PC-9 (cell line): ENCODE results near the gene KRTAP21-3. TPM values are rescaled to one million over a fixed set of nuclear protein-coding genes. Genes with fewer than 3 reads are reported as not detected.

Experiments used
- BruUV-seq: library from RNA; stranded (reverse); fragments of 400-500 nt; replicated peaks from 2 replicates; lab custom pipeline; 2021; lab: Mats Ljungman, UMichigan
- CTCF ChIA-PET: fragments of 300-600 bp; sonication (Branson Sonifier 250); formaldehyde crosslinking; loops from one replicate; lab custom pipeline; 2022; ENCODE audit warnings: antibody characterized with exemption; lab: Charles Lee
- POLR2A ChIA-PET: fragments of 300-600 bp; sonication (Branson Sonifier 250); formaldehyde crosslinking; loops from one replicate; lab custom pipeline; 2022; ENCODE audit warnings: antibody characterized with exemption; ENCODE audit not compliant: unreplicated experiment; lab: Charles Lee
- DNase-seq, 2 experiments: peaks; one replicate each; pipeline versions ENCODE4 v3.0.0 to v3.0.0-alpha.2; 2015 to 2022; ENCODE audit warnings: mixed read lengths in 1 of 2
- H2AFZ ChIP-seq: fragments of 200-600 bp; sonication (generic); 2 replicates; pipeline ENCODE4 v1.8.1; 2017; ENCODE audit warnings: antibody characterized with exemption
- H3F3A ChIP-seq: fragments of 200-600 bp; sonication (generic); 2 replicates; pipeline ENCODE4 v1.8.1; 2017; ENCODE audit warnings: antibody characterized with exemption, mild to moderate bottlenecking, low read depth; ENCODE audit not compliant: insufficient read depth
- H3K27ac ChIP-seq: fragments of 200-600 bp; sonication (generic); 2 replicates; pipeline ENCODE4 v1.6.1; 2016; ENCODE audit warnings: mixed run types
- H3K27me3 ChIP-seq: fragments of 200-600 bp; sonication (generic); 2 replicates; pipeline ENCODE4 v1.6.1; 2016; ENCODE audit warnings: low read depth, mixed run types; ENCODE audit not compliant: insufficient read depth
- H3K36me3 ChIP-seq: fragments of 200-600 bp; sonication (generic); 2 replicates; pipeline ENCODE4 v1.6.1; 2016; ENCODE audit warnings: low read depth, mixed run types
- H3K4me1 ChIP-seq: fragments of 200-600 bp; sonication (generic); replicated peaks from 2 replicates; pipeline ENCODE4 v1.6.1; 2016; ENCODE audit warnings: mixed run types; ENCODE audit not compliant: insufficient read depth
- H3K4me2 ChIP-seq: fragments of 200-600 bp; sonication (generic); 2 replicates; pipeline ENCODE4 v1.6.1; 2017; ENCODE audit warnings: mixed run types
- H3K4me3 ChIP-seq: fragments of 200-600 bp; sonication (generic); 2 replicates; pipeline ENCODE4 v1.6.1; 2016; ENCODE audit warnings: mixed run types
- H3K79me2 ChIP-seq: fragments of 200-600 bp; sonication (generic); 2 replicates; pipeline ENCODE4 v1.6.1; 2017; ENCODE audit warnings: low read depth, mixed run types
- H3K9me2 ChIP-seq: fragments of 200-600 bp; sonication (generic); 2 replicates; pipeline ENCODE4 v1.8.1; 2017; ENCODE audit warnings: mild to moderate bottlenecking; ENCODE audit not compliant: insufficient read depth
- H3K9me3 ChIP-seq: fragments of 200-600 bp; sonication (generic); 2 replicates; pipeline ENCODE4 v1.8.1; 2016; ENCODE audit warnings: low read depth; ENCODE audit not compliant: insufficient read depth
- H4K20me1 ChIP-seq: fragments of 200-600 bp; sonication (generic); 2 replicates; pipeline ENCODE4 v1.8.1; 2017; ENCODE audit not compliant: insufficient read depth
- EZH2 ChIP-seq: fragments of 200-600 bp; sonication (generic); IDR thresholded peaks from 2 replicates; pipeline ENCODE4 v1.8.0; 2017; ENCODE audit warnings: antibody characterized with exemption, low read depth
- intact Hi-C: fragments of 100-400 bp; cut with micrococcal nuclease; formaldehyde crosslinking; loops from one replicate; pipeline ENCODE4 v1.10.0; 2022; ENCODE audit not compliant: unreplicated experiment
- total RNA-seq: library from RNA; stranded (reverse); gene quantifications from 2 replicates; pipeline ENCODE4 v1.2.3, GENCODE V29; 2021
- TF ChIP-seq, protein P1 (sequence below): fragments of 200-600 bp; sonication (generic); conservative IDR thresholded peaks from 2 replicates; pipeline ENCODE4 v1.6.1; 2017; ENCODE audit warnings: mixed run types, antibody characterized with exemption, mild to moderate bottlenecking, moderate library complexity

The KRTAP21-3 gene
- total RNA-seq, 1 experiment from 2014 or later, result not detected

- ChIA-PET CTCF (no interaction called here), POLR2A (no interaction called here)
- Histone ChIP-seq H3K79me2 (no peaks in the 10 kb centered on the region), H3K4me3 (no peak overlapping the region), H3K27me3 (no peaks in the 10 kb centered on the region), H3K4me2 (no peak overlapping the region), H3K36me3 (no peaks in the 10 kb centered on the region), H3K9me3 (no peaks in the 10 kb centered on the region), H2AFZ (no peak overlapping the region), H3K4me1 (no peaks in the 10 kb centered on the region), H4K20me1 (no peaks in the 10 kb centered on the region), H3K27ac (no peak overlapping the region), H3F3A (no peaks in the 10 kb centered on the region), H3K9me2 (no peaks in the 10 kb centered on the region)
- no peak for DNase-seq
- no TSS peak for BruUV-seq
- intact Hi-C loops, result no loop called here
- TF ChIP-seq, protein P1, sequence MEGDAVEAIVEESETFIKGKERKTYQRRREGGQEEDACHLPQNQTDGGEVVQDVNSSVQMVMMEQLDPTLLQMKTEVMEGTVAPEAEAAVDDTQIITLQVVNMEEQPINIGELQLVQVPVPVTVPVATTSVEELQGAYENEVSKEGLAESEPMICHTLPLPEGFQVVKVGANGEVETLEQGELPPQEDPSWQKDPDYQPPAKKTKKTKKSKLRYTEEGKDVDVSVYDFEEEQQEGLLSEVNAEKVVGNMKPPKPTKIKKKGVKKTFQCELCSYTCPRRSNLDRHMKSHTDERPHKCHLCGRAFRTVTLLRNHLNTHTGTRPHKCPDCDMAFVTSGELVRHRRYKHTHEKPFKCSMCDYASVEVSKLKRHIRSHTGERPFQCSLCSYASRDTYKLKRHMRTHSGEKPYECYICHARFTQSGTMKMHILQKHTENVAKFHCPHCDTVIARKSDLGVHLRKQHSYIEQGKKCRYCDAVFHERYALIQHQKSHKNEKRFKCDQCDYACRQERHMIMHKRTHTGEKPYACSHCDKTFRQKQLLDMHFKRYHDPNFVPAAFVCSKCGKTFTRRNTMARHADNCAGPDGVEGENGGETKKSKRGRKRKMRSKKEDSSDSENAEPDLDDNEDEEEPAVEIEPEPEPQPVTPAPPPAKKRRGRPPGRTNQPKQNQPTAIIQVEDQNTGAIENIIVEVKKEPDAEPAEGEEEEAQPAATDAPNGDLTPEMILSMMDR, result no peak
- no peak for TF ChIP-seq EZH2
These were observed 4.1 kb downstream of the KRTAP21-3 start for GRCh38 chr21:30714456-30714855.

DNA sequence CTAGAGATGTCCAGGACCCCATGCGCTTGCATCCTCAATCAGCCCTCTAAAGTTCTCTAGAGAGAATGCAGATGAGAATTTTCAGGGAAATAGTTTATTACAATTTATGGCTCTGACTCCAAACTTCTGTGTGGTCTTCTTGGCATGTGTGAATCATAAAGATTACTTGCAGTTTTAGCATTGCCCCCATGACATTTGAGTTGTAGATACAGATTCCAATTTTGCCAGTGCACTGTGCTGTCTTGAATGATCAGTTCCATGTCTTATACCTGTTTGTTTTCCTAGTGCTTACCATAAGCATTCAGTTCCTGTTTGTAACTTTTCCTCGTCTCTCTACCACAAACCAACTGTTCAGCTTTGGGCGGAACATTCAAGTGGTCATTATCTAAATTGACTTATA, 4.8 kb downstream of the KRTAP21-3 start:
- CTCF ChIA-PET, result no interaction called here
- POLR2A ChIA-PET, result no interaction called here
- H3K36me3 ChIP-seq, result no peaks in the 10 kb centered on the region
- no peaks in the 10 kb centered on the region for H3K27me3 ChIP-seq
- no peaks in the 10 kb centered on the region for H3K79me2 ChIP-seq
- H3K4me1 ChIP-seq, result no peaks in the 10 kb centered on the region
- H3K9me2 ChIP-seq, result no peaks in the 10 kb centered on the region
- no peak for DNase-seq
- intact Hi-C loops, result no loop called here
- H3K4me2 ChIP-seq, result no peak overlapping the region
- no TSS peak for BruUV-seq
- no peak overlapping the region for H3K27ac ChIP-seq
- H2AFZ ChIP-seq, result no peak overlapping the region
- no peaks in the 10 kb centered on the region for H3F3A ChIP-seq
- H4K20me1 ChIP-seq, result no peaks in the 10 kb centered on the region
- H3K4me3 ChIP-seq, result no peak overlapping the region
- TF ChIP-seq EZH2, result no peak
- TF ChIP-seq, protein P1, result no peak
- H3K9me3 ChIP-seq, result no peaks in the 10 kb centered on the region

DNA sequence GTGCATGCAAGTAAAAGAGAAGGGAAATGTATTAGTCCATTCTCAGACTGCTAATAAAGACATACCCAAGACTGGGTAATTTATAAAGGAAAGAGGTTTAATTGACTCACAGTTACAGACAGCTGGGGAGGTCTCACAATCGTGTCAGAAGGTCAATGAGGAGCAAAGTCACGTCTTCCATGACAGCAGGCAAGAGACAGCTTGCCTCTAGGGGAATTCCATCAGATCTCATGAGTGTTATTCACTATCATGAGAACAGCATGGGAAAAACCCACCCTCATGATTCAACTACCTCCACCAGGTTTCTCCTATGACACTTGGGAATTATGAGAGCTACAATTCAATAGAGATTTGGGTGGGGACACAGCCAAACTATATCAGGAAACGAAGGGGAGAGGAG, 8.1 kb downstream of the KRTAP21-3 start:
- intact Hi-C loops, result no loop called here
- H3K36me3 ChIP-seq, result no peaks in the 10 kb centered on the region
- no peak for DNase-seq
- no peaks in the 10 kb centered on the region for H3K9me2 ChIP-seq
- no peak overlapping the region for H3K4me3 ChIP-seq
- H3K4me2 ChIP-seq, result no peak overlapping the region
- POLR2A ChIA-PET, result no interaction called here
- CTCF ChIA-PET, result no interaction called here
- no peaks in the 10 kb centered on the region for H3K9me3 ChIP-seq
- H3K4me1 ChIP-seq, result no peaks in the 10 kb centered on the region
- no peaks in the 10 kb centered on the region for H4K20me1 ChIP-seq
- no peaks in the 10 kb centered on the region for H3K79me2 ChIP-seq
- H2AFZ ChIP-seq, result no peak overlapping the region
- H3F3A ChIP-seq, result no peaks in the 10 kb centered on the region
- BruUV-seq, result no TSS peak
- no peak overlapping the region for H3K27ac ChIP-seq
- no peaks in the 10 kb centered on the region for H3K27me3 ChIP-seq
- TF ChIP-seq, protein P1, result no peak
- TF ChIP-seq EZH2, result no peak
